ENCODE data around the gene MYB.

DNA sequence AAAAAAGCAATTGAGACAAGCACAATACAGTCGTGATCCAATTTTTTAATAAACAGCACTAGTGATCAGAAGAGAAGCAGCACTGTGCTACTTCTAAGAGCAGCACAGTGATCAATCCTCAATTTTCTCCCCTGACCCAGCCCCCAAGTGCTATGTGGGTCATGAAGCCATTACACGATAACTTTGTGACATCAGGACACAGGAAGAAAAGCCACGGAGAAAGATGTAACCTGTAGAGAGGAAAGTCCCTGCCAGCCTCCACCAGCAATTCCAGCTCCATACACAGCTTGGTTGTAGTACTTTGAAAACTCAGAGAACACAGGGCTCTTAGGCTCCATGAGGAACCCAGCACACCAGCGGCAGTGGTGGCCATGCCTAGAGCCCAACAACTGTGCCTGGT is 45.3 kb upstream of the MYB start:
- TF ChIP-seq, protein P1, sequence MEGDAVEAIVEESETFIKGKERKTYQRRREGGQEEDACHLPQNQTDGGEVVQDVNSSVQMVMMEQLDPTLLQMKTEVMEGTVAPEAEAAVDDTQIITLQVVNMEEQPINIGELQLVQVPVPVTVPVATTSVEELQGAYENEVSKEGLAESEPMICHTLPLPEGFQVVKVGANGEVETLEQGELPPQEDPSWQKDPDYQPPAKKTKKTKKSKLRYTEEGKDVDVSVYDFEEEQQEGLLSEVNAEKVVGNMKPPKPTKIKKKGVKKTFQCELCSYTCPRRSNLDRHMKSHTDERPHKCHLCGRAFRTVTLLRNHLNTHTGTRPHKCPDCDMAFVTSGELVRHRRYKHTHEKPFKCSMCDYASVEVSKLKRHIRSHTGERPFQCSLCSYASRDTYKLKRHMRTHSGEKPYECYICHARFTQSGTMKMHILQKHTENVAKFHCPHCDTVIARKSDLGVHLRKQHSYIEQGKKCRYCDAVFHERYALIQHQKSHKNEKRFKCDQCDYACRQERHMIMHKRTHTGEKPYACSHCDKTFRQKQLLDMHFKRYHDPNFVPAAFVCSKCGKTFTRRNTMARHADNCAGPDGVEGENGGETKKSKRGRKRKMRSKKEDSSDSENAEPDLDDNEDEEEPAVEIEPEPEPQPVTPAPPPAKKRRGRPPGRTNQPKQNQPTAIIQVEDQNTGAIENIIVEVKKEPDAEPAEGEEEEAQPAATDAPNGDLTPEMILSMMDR (IDR thresholded peaks at IDR 0.05), result no peak
- TF ChIP-seq POLR2A (IDR thresholded peaks at IDR 0.05), result no peak

Data from uterus (tissue), 2 donors.